Thoracic aorta (tissue), 2 donors: Measurements from ENCODE around the gene FHIT. TPM values are rescaled to one million over a fixed set of nuclear protein-coding genes. Genes with fewer than 3 reads are reported as not detected.

Experiments used
- ATAC-seq: fragments of 150-250 bp; one replicate; pipeline ENCODE4 v1.8.0; 2017; ENCODE audit warnings: low read depth; ENCODE audit not compliant: insufficient number of reproducible peaks, low FRiP score
- DNase-seq: peaks from one replicate; pipeline ENCODE4 v3.0.0-alpha.2; 2020; ENCODE audit warnings: low spot score
- H3K27ac ChIP-seq, 2 donors: fragments of 200-600 bp; sonication (generic); 1 replicate in 1 of 2; 2 replicates in 1 of 2; pipeline ENCODE4 v1.5.1; 2016; ENCODE audit warnings: mild to moderate bottlenecking in 2 of 2, moderate library complexity in 2 of 2
- H3K27me3 ChIP-seq: fragments of 200-600 bp; sonication (generic); replicated peaks from 2 replicates; pipeline ENCODE4 v1.6.0; 2016; ENCODE audit warnings: mild to moderate bottlenecking; ENCODE audit not compliant: insufficient read depth
- H3K36me3 ChIP-seq: fragments of 200-600 bp; sonication (generic); one replicate; pipeline ENCODE4 v1.5.1; 2016
- H3K4me1 ChIP-seq, 2 donors: fragments of 200-600 bp; sonication (generic); 1 replicate in 1 of 2; 2 replicates in 1 of 2; pipeline versions ENCODE4 v1.5.1 to v1.6.0; 2016; ENCODE audit warnings: low read depth in 2 of 2, mild to moderate bottlenecking in 1 of 2; ENCODE audit not compliant: control insufficient read depth in 1 of 2
- H3K4me3 ChIP-seq: fragments of 200-600 bp; sonication (generic); 2 replicates; pipeline ENCODE4 v1.5.1; 2016; ENCODE audit warnings: mild to moderate bottlenecking
- H3K9me3 ChIP-seq: fragments of 200-600 bp; sonication (generic); 2 replicates; pipeline ENCODE4 v1.5.1; 2016
- total RNA-seq, 2 donors: library from RNA; depleted of rRNA; stranded (reverse); fragments of >200 nt; gene quantifications; one replicate each; pipeline versions ENCODE4 v1.1.0 to v1.2.3, GENCODE V29; 2016
- TF ChIP-seq, protein P1 (sequence below): fragments of 200-600 bp; sonication (generic); IDR thresholded peaks from one replicate; pipeline ENCODE4 v1.5.1; 2019; ENCODE audit warnings: antibody characterized with exemption

The FHIT gene
- total RNA-seq, 2 donors from 2014 or later: 2.0 to 2.3 TPM

DNA sequence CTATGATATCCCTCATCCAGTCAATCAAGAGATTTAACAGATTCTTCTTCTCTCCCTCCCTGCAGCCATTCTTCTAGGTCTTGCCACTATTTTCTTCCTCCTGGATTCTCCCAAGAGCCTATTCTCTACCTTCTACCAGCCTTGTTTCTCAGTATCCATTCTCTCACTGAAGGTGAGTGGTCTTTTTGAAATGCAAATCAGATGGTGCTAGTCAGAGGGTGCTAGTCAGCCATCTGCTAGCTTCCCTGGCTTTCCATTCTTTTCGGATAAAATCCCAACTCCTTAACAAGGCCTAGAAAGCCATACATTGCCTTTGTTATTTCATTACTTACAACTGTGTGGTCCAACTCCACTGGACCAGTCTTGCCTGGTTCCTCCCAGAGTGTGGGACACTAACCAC lies 1467.1 kb downstream of the FHIT start:
- H3K4me3 ChIP-seq: no peak overlapping the region
- H3K9me3 ChIP-seq: no peaks in the 10 kb centered on the region
- TF ChIP-seq, protein P1, sequence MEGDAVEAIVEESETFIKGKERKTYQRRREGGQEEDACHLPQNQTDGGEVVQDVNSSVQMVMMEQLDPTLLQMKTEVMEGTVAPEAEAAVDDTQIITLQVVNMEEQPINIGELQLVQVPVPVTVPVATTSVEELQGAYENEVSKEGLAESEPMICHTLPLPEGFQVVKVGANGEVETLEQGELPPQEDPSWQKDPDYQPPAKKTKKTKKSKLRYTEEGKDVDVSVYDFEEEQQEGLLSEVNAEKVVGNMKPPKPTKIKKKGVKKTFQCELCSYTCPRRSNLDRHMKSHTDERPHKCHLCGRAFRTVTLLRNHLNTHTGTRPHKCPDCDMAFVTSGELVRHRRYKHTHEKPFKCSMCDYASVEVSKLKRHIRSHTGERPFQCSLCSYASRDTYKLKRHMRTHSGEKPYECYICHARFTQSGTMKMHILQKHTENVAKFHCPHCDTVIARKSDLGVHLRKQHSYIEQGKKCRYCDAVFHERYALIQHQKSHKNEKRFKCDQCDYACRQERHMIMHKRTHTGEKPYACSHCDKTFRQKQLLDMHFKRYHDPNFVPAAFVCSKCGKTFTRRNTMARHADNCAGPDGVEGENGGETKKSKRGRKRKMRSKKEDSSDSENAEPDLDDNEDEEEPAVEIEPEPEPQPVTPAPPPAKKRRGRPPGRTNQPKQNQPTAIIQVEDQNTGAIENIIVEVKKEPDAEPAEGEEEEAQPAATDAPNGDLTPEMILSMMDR: no peak
- no peaks in the 10 kb centered on the region for H3K27me3 ChIP-seq
- ATAC-seq (no peak), DNase-seq (no peak)
- no peaks in the 10 kb centered on the region for H3K4me1 ChIP-seq
- H3K36me3 ChIP-seq: no peaks in the 10 kb centered on the region
- no peak overlapping the region for H3K27ac ChIP-seq

- Histone ChIP-seq H3K4me3 (no peak overlapping the region), H3K36me3 (no peaks in the 10 kb centered on the region), H3K9me3 (no peaks in the 10 kb centered on the region), H3K27ac (no peak overlapping the region), H3K4me1 (no peaks in the 10 kb centered on the region), H3K27me3 (no peaks in the 10 kb centered on the region)
- ATAC-seq: no peak
- DNase-seq: no peak
- TF ChIP-seq, protein P1: no peak
Measured at GRCh38 chr3:59783468-59783988, 1467.7 kb downstream of the FHIT start.

DNA sequence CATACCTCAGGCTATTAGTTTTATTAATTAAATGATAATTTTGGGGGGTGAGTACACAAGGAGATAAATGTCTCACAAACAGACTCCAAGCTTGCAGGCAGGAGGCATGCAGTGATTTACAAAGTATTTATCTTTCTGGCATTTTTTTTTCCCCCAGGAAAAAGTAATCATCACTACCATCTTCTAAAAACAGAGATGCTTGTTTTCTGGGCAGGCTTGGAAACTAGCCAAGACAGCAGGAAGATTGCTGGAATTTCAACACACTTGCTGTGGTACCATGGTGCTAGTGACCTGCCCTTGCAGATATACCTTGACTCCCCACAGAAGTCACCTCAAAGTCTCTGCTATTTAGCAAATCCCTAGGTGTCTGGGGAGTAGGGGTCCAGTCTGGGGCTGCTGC lies 1468.6 kb downstream of the FHIT start:
- H3K36me3 ChIP-seq: no peaks in the 10 kb centered on the region

GRCh38 chr3:59780209-59780608 lies 1471.0 kb downstream of the FHIT start:
- Histone ChIP-seq H3K9me3 (no peaks in the 10 kb centered on the region), H3K4me3 (no peak overlapping the region), H3K27ac (no peak overlapping the region), H3K4me1 (no peaks in the 10 kb centered on the region), H3K27me3 (no peaks in the 10 kb centered on the region), H3K36me3 (no peaks in the 10 kb centered on the region)
- DNase-seq: no peak
- TF ChIP-seq, protein P1: no peak
- ATAC-seq: no peak

More for the DNA sequence above, 1468.6 kb downstream of the FHIT start:
- ATAC-seq (no peak), DNase-seq (no peak)
- Histone ChIP-seq H3K9me3 (no peaks in the 10 kb centered on the region), H3K4me1 (no peaks in the 10 kb centered on the region), H3K4me3 (no peak overlapping the region), H3K27ac (no peak overlapping the region), H3K27me3 (no peaks in the 10 kb centered on the region)
- TF ChIP-seq, protein P1: no peak

- Histone ChIP-seq H3K27me3 (no peaks in the 10 kb centered on the region), H3K4me1 (no peaks in the 10 kb centered on the region), H3K4me3 (no peak overlapping the region), H3K27ac (no peak overlapping the region), H3K9me3 (no peaks in the 10 kb centered on the region), H3K36me3 (no peaks in the 10 kb centered on the region)
- TF ChIP-seq, protein P1: no peak
- ATAC-seq: no peak
- DNase-seq: no peak
Measured at GRCh38 chr3:59779260-59779659, 1472.0 kb downstream of the FHIT start.
